K562 (cell line): ENCODE results near the gene SIRT2. TPM values are rescaled to one million over a fixed set of nuclear protein-coding genes. Genes with fewer than 3 reads are reported as not detected.

Source experiments
- CSDE1 ChIP-seq, 2 experiments: fragments of 450-650 bp; IDR thresholded peaks; 2 replicates each; pipeline ENCODE4 v1.6.1; 2016; ENCODE audit warnings: mild to moderate bottlenecking in 1 of 2
- ELF2 ChIP-seq: fragments of 250-450 bp; sonication (Bioruptor Pico); IDR thresholded peaks from 2 replicates; pipeline ENCODE4 v1.5.0; 2021; ENCODE audit warnings: mild to moderate bottlenecking
- FOXP1 ChIP-seq: sonication (generic); formaldehyde crosslinking; IDR thresholded peaks from 2 replicates; pipeline ENCODE4 v1.8.0; 2022; ENCODE audit warnings: mild to moderate bottlenecking, missing genetic modification reagents
- HDGF ChIP-seq: fragments of 450-650 bp; IDR thresholded peaks from 2 replicates; pipeline ENCODE4 v1.6.1; 2016
- LEF1 ChIP-seq: fragments of 450-650 bp; IDR thresholded peaks from 2 replicates; pipeline ENCODE4 v1.6.1; 2016; ENCODE audit warnings: mild to moderate bottlenecking
- POLR3G ChIP-seq: IDR thresholded peaks from 2 replicates; pipeline ENCODE4 v1.6.1; 2011; ENCODE audit not compliant: insufficient read length, insufficient replicate concordance; ENCODE audit errors: extremely low read depth
- SREBF2 ChIP-seq: sonication (generic); formaldehyde crosslinking; IDR thresholded peaks from 2 replicates; pipeline ENCODE4 v1.4.0; 2020; ENCODE audit warnings: mild to moderate bottlenecking, missing genetic modification reagents
- TAL1 ChIP-seq: fragments of 450-650 bp; IDR thresholded peaks from 2 replicates; pipeline ENCODE4 v1.6.1; 2016; ENCODE audit warnings: mild to moderate bottlenecking
- ZC3H4 ChIP-seq: sonication (generic); formaldehyde crosslinking; IDR thresholded peaks from 2 replicates; pipeline ENCODE4 v1.9.0; 2021; ENCODE audit warnings: missing genetic modification reagents, borderline replicate concordance
- ZNF23 ChIP-seq: fragments of 250-450 bp; sonication (Bioruptor Pico); IDR thresholded peaks from 2 replicates; pipeline ENCODE4 v1.4.0; 2020; ENCODE audit warnings: mild to moderate bottlenecking
- polyA plus RNA-seq, 8 experiments: library from polyadenylated mRNA; depleted of rRNA in 4 of 8; stranded (reverse) in 5 of 8; unstranded in 3 of 8; fragments of >200 nt; fragmentation: Nextera tagmentation in 2 of 8; fragmentation: Illumina TruSeq in 1 of 8; extraction: Ambion mirVana in 2 of 8; extraction: Trizol in 1 of 8; gene quantifications; 2 replicates each; pipeline versions ENCODE4 v1.2.1 to v1.2.3, GENCODE V29; 2011 to 2014; ENCODE audit warnings: inconsistent platforms in 1 of 8, missing spikeins in 1 of 8
- total RNA-seq, 7 experiments: library from RNA; depleted of rRNA in 6 of 7; stranded (reverse); fragments of >200 nt in 6 of 7; fragmentation: Illumina TruSeq in 2 of 7; extraction: Trizol in 2 of 7; gene quantifications; 2 replicates each; pipeline versions ENCODE4 v1.2.1 to v1.2.3, GENCODE V29; 2011 to 2021; ENCODE audit warnings: low replicate concordance in 1 of 7
- TF ChIP-seq, protein P1 (sequence below): sonication (generic); formaldehyde crosslinking; IDR thresholded peaks from 2 replicates; pipeline ENCODE4 v1.8.1; 2023; ENCODE audit warnings: missing genetic modification reagents, mild to moderate bottlenecking, borderline replicate concordance
- TF ChIP-seq, protein P2 (sequence below), 2 experiments: fragments of 200-800 bp in 1 of 2; sonication (Bioruptor generic) in 1 of 2; sonication (generic) in 1 of 2; formaldehyde crosslinking in 1 of 2; IDR thresholded peaks in 1 of 2; conservative IDR thresholded peaks in 1 of 2; 2 replicates each; pipeline versions ENCODE4 v1.5.0 to v1.6.1; 2016 to 2020; ENCODE audit warnings: missing compliant biosample characterization in 1 of 2, missing genetic modification characterization in 1 of 2, missing genetic modification reagents in 1 of 2
- TF ChIP-seq, protein P3 (sequence below), 2 experiments: fragments of 450-650 bp; IDR thresholded peaks; 2 replicates each; pipeline ENCODE4 v1.6.1; 2016; ENCODE audit warnings: mild to moderate bottlenecking in 2 of 2, borderline replicate concordance in 1 of 2, low read depth in 1 of 2, moderate library complexity in 1 of 2

SIRT2 gene
- total and polyA plus RNA-seq, 9 of the 15 experiments (the other 6 are each of a cell fraction or from before 2014, with no cell fraction given), result 2.3 to 35.2 (median 22.9) TPM

DNA sequence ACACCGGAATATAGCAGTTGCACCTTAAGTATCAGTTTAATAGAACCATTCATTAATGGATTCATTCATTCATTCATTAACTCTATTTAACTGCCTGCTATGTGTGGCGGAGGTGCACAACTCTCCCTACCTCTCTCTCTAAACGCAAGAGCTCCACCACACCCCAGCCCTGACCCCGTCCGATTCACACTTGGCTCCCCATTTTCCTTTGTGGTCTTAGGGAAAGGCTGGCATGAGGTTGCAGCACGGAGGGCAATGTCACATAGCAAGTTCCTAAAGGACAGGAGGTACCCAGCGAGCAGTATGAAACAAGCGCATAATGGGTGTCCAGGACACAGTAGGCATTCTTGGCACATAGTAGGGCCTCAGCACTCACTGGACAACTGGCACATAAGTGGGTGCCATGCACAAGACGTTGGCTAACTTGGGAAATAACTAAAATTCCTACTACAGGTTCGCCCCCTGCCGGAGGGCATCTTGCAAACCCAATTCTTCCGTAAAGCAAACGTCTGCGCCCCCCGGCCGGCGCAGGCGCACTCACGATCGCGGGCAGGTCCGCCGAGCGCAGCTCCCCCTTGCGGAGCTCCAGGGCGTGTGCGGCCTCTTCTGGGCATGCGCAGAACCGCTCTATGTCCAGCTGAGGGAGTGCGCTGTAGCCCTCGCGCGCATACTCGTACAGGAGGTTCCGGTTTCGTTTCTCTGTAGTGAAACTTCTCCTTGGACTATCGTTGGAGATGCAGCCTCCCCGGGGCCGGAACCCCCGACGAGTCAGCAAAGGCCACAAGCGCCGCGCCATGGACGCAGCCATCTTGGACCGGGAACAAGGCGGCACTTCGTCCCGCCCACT is 30.7 kb upstream of the SIRT2 start, which contains the start of gene SARS2 (continued):
- TF ChIP-seq, protein P1, sequence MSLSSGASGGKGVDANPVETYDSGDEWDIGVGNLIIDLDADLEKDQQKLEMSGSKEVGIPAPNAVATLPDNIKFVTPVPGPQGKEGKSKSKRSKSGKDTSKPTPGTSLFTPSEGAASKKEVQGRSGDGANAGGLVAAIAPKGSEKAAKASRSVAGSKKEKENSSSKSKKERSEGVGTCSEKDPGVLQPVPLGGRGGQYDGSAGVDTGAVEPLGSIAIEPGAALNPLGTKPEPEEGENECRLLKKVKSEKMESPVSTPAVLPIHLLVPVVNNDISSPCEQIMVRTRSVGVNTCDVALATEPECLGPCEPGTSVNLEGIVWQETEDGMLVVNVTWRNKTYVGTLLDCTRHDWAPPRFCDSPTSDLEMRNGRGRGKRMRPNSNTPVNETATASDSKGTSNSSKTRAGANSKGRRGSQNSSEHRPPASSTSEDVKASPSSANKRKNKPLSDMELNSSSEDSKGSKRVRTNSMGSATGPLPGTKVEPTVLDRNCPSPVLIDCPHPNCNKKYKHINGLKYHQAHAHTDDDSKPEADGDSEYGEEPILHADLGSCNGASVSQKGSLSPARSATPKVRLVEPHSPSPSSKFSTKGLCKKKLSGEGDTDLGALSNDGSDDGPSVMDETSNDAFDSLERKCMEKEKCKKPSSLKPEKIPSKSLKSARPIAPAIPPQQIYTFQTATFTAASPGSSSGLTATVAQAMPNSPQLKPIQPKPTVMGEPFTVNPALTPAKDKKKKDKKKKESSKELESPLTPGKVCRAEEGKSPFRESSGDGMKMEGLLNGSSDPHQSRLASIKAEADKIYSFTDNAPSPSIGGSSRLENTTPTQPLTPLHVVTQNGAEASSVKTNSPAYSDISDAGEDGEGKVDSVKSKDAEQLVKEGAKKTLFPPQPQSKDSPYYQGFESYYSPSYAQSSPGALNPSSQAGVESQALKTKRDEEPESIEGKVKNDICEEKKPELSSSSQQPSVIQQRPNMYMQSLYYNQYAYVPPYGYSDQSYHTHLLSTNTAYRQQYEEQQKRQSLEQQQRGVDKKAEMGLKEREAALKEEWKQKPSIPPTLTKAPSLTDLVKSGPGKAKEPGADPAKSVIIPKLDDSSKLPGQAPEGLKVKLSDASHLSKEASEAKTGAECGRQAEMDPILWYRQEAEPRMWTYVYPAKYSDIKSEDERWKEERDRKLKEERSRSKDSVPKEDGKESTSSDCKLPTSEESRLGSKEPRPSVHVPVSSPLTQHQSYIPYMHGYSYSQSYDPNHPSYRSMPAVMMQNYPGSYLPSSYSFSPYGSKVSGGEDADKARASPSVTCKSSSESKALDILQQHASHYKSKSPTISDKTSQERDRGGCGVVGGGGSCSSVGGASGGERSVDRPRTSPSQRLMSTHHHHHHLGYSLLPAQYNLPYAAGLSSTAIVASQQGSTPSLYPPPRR (CRISPR knock-in tag), result no peak
- TF ChIP-seq LEF1 (no peak), CSDE1 (IDR thresholded peaks at IDR 0.05) (no peak), ZC3H4 (CRISPR knock-in tag) (no peak), HDGF (no peak), TAL1 (no peak), SREBF2 (CRISPR knock-in tag) (no peak), POLR3G (no peak), ELF2 (CRISPR knock-in tag) (no peak), FOXP1 (CRISPR knock-in tag) (no peak), ZNF23 (CRISPR knock-in tag) (no peak)
- TF ChIP-seq, protein P2, sequence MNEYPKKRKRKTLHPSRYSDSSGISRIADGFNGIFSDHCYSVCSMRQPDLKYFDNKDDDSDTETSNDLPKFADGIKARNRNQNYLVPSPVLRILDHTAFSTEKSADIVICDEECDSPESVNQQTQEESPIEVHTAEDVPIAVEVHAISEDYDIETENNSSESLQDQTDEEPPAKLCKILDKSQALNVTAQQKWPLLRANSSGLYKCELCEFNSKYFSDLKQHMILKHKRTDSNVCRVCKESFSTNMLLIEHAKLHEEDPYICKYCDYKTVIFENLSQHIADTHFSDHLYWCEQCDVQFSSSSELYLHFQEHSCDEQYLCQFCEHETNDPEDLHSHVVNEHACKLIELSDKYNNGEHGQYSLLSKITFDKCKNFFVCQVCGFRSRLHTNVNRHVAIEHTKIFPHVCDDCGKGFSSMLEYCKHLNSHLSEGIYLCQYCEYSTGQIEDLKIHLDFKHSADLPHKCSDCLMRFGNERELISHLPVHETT (CRISPR knock-in tag; conservative IDR thresholded peaks at IDR 0.05 in 1 of 2, IDR thresholded peaks at IDR 0.05 in 1 of 2), result peak in 1 of 2 experiments; percentile 97; a peak in 2 of 4 replicates
- TF ChIP-seq, protein P3, sequence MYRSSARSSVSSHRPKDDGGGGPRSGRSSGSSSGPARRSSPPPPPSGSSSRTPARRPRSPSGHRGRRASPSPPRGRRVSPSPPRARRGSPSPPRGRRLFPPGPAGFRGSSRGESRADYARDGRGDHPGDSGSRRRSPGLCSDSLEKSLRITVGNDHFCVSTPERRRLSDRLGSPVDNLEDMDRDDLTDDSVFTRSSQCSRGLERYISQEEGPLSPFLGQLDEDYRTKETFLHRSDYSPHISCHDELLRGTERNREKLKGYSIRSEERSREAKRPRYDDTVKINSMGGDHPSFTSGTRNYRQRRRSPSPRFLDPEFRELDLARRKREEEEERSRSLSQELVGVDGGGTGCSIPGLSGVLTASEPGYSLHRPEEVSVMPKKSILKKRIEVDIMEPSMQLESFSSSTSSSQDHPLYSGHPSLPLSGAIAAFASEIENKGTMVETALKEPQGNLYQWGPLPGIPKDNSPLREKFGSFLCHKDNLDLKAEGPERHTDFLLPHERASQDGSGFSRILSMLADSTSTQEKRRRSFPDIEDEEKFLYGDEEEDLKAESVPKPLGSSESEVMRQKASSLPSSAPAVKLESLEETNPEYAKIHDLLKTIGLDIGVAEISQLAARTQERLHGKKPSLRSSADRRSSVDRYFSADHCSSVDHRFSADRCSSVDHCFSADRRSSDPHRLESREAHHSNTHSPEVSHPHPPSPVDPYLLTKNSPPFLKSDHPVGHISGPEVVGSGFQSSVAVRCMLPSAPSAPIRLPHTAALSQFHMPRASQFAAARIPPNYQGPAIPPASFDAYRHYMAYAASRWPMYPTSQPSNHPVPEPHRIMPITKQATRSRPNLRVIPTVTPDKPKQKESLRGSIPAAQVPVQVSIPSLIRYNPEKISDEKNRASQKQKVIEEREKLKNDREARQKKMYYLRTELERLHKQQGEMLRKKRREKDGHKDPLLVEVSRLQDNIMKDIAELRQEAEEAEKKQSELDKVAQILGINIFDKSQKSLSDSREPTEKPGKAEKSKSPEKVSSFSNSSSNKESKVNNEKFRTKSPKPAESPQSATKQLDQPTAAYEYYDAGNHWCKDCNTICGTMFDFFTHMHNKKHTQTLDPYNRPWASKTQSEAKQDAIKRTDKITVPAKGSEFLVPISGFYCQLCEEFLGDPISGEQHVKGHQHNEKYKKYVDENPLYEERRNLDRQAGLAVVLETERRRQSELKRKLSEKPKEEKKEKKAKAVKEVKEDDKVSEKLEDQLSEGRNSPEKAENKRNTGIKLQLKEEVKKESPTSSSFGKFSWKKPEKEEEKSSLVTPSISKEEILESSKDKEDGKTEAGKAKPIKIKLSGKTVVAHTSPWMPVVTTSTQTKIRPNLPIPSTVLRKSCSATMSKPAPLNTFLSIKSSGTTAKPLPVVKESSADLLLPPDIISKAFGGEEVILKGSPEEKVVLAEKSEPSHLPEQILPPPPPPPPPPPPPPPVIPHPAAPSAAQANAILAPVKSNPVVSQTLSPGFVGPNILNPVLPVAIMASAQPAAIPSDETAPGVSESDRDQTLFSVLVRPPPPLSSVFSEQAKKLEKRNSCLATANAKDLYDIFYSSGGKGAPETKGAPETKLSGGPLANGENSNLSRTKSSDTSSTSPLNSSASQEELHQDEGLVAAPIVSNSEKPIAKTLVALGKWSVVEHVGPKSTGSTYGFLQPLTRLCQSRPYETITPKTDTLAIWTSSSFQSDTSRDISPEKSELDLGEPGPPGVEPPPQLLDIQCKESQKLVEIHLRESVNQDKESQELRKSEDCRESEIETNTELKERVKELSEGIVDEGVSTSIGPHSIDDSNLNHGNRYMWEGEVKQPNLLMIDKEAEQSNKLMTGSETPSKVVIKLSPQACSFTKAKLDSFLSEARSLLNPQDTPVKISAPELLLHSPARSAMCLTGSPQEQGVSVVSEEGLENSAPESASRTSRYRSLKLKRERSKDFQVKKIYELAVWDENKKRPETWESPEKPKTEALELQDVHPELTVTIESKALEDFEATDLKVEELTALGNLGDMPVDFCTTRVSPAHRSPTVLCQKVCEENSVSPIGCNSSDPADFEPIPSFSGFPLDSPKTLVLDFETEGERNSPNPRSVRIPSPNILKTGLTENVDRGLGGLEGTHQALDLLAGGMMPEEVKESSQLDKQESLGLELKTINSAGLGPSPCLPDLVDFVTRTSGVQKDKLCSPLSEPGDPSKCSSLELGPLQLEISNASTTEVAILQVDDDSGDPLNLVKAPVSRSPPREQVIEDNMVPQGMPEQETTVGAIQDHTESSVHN (IDR thresholded peaks at IDR 0.05; ENCODE audit: borderline replicate concordance in 1 of 2, low read depth in 1 of 2), result no peak
